Stimulated activated CD8-positive, alpha-beta memory T cell treated with anti-CD3 and anti-CD28 coated beads, Interleukin-7, amount 100 ng/mL, for 48 hours (primary cell): Measurements from ENCODE around the gene NMBR.
"Not testable (repeated sequence)": the region's sequence is repeated elsewhere in the genome, so short reads cannot be mapped to it uniquely, and the experiment has no call there.

ENCODE experiments used
- DNase-seq, 2 donors: peaks; one replicate each; pipeline ENCODE4 v3.0.0-alpha.2; 2020; ENCODE audit warnings: low read depth in 1 of 2; ENCODE audit errors: extremely low read depth in 1 of 2

Gene NMBR

DNA sequence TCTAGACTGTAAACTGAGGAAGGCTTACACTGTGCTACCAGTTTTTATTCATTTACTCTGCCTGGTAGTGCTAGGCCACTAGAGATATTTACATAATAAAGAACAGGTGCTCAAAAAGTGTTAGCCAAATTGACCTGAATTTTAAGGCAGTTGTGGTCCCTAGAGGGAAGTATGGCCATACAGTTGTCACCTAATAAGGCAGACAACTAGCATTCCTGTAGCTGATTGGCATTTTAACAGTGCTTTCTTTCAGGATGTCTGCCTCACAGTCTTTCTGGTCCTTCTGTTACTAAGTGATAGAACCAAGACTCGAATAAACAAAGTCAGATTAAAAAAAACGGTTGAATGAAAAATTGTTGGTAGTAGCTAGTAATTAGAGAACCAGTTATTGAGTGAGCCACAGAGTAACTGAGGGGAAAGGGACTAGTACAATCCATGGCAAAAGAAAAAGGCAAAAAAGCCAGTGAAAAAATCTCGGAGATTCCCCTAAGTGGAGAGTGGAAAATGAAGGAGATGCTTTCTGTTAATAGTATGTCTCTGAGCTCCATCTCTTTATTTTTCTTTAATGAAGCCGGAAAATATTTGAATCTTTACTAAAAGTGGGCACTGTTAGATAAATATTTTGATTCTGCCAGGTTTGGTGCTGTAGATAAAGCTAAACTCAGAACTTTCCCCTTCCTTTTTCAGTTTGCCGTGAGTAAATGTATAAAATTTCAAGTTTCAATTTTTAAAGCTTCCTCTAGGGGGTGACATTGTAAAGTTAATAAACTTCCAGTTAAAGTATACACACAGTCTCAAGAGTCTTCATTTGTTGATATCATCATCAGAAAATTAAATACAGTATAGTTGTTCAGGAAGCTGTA is 9.2 kb upstream of the NMBR start:
- no peak for DNase-seq

DNA sequence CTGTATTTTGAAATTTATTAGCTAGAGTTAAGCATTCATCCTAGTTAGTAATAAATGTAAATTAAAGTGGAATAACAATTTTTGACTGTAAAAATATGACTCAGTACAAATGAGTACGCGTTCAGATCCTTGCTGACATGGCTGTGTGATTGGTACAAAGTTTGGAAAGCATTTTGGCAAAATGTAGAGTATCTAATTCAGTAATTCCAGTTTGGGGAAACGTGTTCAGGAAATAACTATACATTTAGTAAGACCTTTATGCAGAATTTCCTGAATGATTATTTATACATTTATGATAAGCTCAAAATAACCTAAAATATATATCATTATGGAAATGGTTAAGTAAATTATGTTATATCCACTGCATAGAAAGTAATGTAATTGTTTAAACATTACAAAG is 8.2 kb upstream of the NMBR start:
- no peak for DNase-seq

DNA sequence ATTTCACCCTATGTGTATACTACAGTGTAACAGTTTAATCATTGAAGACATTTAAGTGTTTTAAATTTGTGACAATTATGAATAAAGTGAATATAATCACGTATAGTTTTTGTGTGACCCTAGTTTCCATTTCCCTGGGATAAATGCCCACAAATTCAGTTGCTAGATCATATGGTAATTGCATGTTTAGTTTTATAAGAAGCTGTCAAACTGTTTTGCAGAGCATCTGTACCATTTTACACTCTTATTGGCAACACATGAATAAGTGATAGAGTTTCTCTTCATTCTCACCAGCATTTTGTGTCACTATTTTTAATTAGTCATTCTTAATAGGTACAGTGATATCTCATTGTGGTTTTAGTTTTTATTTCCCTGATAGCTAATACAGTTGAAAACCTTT is 7.4 kb upstream of the NMBR start:
- DNase-seq: no peak

DNA sequence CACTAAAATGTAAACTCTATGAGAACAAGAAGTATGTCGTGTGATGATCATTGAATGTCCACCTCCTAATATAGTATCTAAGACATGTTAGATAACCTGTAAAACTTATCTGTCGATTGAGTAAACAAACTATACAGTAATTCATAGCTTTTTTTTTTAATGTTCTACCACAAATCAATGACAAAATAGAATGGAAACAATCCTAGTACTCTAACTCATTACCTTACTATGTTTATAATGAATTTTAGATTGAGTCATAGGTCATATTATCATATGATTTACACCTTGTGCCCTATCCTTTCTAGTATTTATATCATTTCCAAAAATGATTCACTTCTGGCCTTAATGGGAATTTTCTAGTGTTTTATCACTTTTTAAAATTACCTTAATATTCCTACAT is 6.3 kb upstream of the NMBR start:
- DNase-seq: no peak

DNA sequence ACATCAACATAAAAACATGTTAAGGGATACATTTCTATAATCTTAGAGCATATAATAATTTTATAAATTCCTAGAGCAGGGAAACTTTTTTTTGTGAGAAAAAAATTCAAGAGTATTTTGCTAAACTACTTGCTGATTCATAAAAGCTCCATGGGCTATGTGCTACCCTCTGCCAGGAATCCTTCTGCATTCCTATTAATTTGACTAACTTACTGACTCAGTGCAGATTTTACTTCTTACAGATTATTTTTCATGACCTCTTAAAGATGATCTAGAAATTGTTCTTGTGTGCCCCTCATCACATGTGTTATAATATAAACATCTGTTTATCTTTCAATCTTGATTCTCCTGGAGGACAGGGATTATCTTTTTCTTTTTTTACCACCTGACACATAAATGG is 5.8 kb upstream of the NMBR start:
- no peak for DNase-seq

DNA sequence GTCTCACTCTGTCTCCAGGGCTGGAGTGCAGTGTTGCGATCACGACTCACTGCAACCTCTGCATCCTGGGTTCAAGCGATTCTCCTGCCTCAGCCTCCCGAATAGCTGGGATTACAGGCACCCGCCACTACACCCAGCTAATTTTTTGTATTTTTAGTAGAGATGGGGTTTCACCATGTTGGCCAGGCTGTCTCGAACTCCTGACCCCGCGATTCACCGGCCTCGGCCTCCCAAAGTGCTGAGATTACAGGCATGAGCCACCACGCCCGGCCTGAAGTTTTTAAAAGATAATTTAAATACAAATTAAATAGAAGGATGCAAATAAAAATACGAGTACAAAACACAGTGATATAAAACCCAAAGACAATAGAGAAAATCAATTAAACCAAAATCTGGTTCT is 5.4 kb downstream of the NMBR start:
- not testable (repeated sequence) for DNase-seq

DNA sequence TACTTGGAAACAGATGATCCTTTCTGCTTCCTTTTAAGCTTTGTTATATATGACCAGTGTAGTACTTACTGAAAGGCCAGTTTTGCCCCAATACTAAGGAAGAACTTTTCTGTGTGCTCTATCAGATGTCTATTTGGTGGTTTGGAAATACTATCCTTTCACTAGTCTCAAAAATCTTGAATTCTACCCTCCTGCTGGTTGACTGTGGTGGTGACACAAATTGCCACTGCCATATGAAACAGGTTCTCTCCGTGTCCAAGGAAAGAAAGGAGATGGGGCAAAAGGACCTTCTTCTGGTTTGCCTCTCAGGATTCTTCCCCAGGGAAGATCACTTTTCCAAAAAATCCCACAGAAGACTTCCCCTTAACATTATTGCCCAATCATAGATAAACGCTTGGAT is 8.0 kb downstream of the NMBR start:
- DNase-seq: no peak

DNA sequence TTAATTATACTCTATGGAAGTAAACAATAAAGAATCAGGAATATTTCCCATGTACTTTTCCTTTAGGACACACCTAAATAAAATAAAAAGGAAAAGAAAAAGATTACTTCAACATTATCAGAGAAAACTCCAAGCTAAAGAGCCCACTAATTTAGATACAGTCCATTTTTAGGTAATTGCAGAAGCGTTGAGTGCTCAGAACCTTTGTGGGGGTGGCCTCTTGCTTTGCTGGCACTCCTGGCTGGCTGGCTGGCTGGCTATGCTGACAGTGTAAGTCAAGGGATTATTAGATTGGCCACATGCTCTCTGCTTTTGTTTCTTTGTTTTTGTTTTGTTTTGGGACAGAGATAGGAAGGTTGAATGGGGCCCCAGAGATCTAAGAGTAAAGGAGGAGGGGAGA is 14.3 kb downstream of the NMBR start, which contains the start of gene GJE1:
Gene GJE1 (plus strand): TSS at position 301 of the 400 bp plus-strand sequence. CDS start 234 bp downstream, outside the sequence.
- DNase-seq: no peak

DNA sequence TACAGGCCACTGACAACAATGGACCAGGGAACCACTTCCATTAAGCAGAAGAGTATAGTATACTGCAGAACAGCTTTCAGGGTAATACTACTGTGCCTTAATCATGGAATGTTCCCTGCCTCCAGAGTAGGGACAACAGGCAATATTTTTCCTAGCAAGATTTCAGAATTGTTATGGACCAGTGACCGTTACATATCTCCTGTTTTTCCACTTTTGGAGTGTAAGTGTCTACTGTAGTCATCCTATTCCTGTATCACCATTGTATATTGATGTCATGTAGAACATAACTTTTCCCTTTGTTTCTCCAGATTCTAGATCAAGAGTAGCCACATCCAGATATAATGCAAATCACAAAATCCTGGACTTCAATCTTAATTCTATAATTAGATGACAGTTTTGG is 16.1 kb downstream of the NMBR start:
- no peak for DNase-seq

DNA sequence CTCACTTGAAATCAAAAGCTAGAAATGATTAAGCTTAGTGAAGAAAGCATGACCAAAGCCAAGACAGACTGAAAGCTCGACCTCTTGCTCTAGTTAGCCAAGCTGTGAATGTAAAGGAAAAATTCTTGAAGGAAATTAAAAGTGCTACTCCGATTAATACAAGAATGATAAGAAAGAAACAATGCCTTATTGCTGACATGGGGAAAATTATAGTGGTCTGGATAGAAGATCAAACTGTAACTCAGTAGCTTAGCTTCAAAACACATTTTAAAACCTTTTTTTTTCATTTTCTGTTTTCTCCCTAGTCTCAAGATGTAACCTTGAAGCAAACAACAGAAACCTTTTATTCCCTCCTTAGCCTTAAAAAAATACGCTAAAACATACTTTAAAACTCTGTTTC is 25.6 kb downstream of the NMBR start:
- DNase-seq: no peak

DNA sequence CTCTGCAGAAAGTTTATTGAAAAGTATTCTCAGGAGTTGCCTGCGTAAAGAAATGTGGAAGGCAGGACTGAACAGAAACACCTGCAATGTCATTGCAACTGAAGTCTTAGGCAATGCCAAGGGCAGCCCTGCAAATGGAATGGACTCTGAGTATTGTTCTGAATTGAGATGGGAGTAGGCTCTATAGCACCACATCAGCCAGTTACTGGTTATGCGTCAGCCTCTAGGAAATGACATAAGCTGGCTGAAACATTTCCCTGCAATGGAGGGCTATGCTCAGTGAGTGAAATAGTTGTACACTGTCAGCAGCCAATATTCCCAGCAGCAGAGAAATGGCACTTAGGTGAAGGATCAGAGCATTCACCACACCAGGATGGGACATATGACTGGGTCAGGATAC is 28.0 kb downstream of the NMBR start:
- DNase-seq: no peak

DNA sequence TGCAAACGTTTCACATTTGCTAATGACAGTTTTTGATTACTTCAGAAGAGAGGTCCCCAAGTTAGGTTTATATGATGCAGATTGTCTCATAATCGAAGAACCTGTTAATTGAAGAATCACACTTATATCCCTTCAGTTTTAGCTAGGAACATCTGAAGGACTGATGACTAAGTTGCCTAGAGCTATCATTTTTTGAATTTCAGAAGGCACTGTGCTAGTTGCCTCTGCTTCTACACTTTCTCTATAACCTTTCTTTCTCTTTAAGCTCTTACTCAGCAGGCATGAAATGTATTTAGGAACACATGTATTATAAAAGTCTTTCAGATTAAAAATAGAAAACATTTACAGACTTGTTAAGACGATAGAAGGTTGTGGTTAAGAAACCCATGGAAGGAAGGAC is 28.6 kb downstream of the NMBR start:
- no peak for DNase-seq

DNA sequence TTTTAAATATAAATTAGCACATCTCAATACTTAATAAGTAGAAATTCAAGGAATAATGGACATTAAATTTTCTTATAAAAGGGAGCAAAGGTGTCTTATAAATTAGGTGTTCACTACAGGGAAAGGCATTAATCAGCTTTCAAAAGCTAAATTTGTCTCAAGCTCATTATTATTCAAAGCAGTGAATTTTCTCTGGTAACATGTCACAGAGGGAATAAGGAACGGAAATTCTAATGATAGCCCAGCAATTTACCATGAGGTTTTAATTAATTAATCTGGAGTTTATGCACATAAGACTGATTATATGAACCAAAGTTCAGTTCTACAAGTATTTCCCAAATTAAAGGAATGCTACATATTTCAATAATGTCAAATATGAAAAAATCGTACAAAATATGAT is 29.6 kb downstream of the NMBR start:
- no peak for DNase-seq

DNA sequence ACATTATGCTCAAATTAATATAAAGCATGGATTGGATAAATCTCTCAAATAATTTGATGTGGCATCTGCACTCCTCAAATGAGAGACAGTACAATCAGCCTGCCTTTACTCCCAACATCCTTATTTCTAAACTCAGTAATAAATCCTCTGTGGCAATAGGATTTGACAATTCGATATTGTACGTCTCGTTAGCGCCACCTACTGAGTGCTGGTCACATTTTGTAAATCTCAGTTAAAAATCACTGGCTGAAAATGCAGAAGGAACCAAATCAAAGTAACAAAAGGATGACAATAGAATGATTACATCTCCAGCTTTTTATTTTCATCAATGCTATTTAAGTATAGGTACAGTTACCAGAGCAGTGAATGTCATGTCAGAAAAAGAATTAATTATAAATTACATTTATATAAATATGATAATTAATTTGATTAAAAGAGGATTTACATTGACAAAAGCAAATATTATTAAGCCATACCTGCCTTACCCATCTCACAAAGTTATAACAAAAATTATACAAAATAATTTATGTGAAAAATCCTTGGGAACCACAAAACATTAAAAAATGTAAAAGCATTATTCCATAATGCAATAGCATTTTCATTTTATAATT is 34.4 kb downstream of the NMBR start:
- DNase-seq: peak; percentile 10 to 49

DNA sequence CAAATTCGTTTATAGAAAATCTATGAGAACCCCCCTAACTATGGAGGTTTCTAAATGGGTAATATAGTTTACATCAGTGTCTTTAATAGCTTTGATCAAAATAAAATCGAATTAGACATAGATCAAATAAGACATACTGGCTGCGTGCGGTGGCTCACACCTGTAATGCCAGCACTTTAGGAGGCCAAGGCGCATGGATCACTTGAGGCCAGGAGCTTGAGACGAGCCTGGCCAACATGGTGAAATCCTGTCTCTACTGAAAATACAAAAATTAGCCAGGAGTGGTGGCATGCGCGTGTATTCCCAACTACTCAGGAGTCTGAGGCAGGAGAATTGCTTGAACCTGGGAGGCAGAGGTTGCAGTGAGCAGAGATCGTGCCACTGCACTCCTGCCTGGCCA is 36.1 kb downstream of the NMBR start:
- DNase-seq: not testable (repeated sequence)

DNA sequence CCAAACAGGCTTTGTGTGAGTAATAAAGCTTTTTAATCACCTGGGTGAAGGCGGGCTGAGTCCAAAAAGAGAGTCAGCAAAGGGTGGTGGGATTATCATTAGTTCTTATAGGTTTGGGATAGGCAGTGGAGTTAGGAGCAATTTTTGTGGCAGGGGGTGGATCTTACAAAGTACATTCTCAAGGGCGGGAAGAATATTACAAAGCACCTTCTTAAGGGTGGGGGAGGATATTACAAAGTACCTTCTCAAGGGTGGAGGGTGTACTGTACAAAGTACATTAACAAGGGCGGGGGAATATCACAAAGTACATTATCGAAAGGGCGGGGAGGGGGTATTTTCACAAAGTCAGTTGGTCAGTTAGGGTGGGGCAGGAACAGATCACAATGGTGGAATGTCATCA is 42.1 kb downstream of the NMBR start:
- DNase-seq: not testable (repeated sequence)

DNA sequence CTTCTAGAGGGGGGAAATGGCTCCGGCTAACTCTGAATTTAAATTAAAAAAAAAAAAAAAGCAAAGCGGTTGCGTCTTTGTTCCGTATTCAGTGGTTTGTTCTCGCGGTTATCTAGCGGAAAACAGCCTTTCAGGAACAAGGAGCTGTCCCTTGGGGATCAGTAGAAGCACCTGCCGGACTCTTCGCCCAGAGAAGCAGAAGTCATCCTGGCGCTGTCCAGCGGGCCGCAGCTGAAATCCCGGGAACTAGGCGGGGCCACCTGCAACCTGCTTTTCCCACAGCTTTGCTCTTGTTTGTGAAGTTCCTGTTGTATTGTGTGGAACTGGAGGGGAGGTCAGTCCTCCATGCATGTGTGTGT is 58.1 kb downstream of the NMBR start:
- no peak for DNase-seq

DNA sequence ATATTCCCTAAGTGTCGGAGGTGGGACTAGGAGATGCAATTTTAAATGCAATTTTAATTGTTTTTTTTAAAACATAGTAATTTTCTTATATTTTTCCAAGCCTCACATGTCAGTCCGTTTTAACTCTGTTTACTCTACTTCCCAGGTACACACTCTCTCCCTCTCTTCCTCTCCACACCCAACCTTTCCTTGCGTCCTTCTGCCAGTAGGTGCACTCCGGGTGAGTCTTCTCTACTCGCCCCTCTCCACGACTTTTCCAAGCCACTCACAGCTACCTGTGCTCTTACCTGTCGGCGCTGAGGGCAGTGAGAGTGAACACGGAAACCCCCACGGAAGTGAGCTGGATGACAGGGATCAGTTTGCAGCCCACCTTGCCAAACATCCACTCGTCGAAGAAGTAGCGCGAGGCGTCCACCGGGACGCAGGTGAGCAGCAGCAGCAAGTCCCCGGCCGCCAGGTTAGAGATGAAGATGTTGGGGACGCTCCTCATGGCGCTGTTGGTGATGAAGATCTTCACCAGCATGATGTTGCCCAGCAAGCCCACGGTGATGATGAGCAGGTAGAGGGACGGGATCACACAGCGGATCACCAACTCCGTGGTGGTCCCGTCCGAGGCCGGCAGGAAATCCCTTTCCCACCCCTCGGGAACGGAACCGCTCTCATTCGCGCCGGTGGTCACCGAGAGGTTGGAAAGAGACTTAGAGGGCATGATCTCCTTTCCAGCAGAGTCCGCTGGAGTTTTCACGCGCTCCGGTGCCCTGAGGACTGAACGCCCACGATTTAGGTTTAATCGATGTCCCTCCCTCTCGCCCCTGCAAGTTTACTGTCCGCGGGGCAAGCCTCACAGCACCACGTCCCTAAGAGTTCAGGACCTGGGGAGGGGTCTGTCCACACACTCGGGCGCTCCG is 58.7 kb downstream of the NMBR start:
- DNase-seq: no peak

DNA sequence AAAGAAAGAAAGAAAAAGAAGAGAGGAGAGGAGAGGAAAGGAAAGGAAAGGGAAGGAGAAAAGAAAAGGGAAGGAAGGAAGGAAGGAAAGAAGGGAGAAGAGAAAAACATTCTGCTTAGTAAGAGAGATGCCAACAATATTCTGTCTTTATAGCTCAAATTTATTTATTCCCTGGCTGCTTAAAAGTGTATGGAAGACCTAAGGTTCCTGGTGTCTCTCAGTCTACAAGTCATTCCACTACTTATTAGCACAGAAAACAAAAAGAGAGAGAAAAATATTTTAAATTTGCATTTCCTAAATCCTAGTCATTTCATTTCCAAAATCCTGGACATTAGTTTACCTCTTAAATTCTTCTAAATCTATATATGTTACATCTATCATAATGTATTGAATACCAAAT is 67.8 kb downstream of the NMBR start:
- no peak for DNase-seq

DNA sequence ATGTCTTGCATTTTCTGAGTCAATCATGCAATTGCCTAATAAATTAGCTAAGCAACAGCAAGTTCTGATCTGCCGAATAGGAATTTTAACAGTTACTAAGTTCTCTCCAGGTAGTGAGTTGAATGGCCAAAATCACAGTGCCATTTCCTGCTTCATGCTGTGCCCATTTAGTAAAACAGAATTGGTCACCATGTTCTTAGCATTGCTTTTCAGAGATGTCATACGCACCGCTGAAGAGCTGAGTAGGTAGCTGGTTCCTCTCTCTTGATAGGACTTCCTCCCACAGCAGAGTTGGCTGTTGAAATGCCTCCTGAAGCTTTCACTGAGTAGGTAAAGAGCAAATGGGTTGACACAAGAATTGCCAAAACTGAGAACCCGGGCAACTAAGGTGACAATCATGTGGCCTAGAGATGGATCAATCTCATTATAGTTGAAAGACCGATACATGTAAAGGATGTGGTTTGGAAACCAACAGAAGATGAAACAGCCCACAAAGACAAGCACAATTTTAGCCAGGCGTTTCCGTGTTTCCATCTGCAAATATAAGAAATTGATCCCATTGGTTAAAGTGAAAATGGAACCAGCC is 71.3 kb downstream of the NMBR start:
- DNase-seq: no peak

DNA sequence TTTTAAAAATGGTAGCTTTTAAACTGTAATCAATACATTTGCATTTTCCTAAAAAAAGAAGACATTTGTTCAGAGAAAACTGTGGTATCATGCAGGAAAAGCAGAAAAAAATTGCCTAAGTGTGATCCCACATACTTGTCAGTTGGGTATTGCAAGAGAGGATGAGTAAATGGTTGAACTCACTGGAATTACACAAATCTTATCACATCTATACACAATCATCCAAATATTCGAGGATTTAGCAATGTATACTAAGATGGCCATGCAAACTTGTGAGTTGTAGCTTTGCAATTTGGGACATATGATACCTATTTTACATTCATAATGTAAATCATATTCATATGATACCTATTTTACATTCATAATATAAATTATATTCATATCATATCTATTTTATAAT is 72.4 kb downstream of the NMBR start:
- DNase-seq: no peak
